Endothelial cell of umbilical vein (primary cell): Measurements from ENCODE around the gene TPTE2.

Experiments used
- EZH2 ChIP-seq: IDR thresholded peaks from 2 replicates; pipeline ENCODE4 v1.6.1; 2012; ENCODE audit warnings: borderline replicate concordance, low read depth, mild to moderate bottlenecking, moderate library complexity, low read length, inconsistent platforms; ENCODE audit not compliant: severe bottlenecking
- FOS ChIP-seq: IDR thresholded peaks from 2 replicates; pipeline ENCODE4 v1.6.1; 2011; ENCODE audit warnings: mild to moderate bottlenecking, low read length, moderate library complexity, borderline replicate concordance; ENCODE audit not compliant: insufficient read depth
- GATA2 ChIP-seq: IDR thresholded peaks from 2 replicates; pipeline ENCODE4 v1.7.0; 2011; ENCODE audit warnings: low read depth, mild to moderate bottlenecking, moderate library complexity, mixed read lengths, low read length; ENCODE audit not compliant: insufficient read length, insufficient read depth
- JUN ChIP-seq: IDR thresholded peaks from 2 replicates; pipeline ENCODE4 v1.6.1; 2011; ENCODE audit warnings: borderline replicate concordance, low read depth; ENCODE audit not compliant: insufficient read length, insufficient read depth
- POLR2A ChIP-seq: IDR thresholded peaks from 2 replicates; pipeline ENCODE4 v1.6.1; 2012; ENCODE audit warnings: low read depth, mild to moderate bottlenecking, control low read depth, low read length
- POLR2AphosphoS5 ChIP-seq: IDR thresholded peaks from 2 replicates; pipeline ENCODE4 v1.6.1; 2012; ENCODE audit warnings: low read depth, mild to moderate bottlenecking, control low read depth, low read length, moderate library complexity; ENCODE audit not compliant: insufficient read depth
- TF ChIP-seq, protein P1 (sequence below), 2 donors: IDR thresholded peaks; 1 replicate in 1 of 2; 2 replicates in 1 of 2; pipeline ENCODE4 v1.5.1; 2011; ENCODE audit warnings: low read length in 2 of 2, mild to moderate bottlenecking in 2 of 2, moderate library complexity in 2 of 2, control low read depth in 1 of 2, inconsistent platforms in 1 of 2, low read depth in 1 of 2; ENCODE audit not compliant: insufficient read depth in 1 of 2; ENCODE audit errors: extremely low read depth in 1 of 2
- TF ChIP-seq, protein P2 (sequence below): IDR thresholded peaks from 2 replicates; pipeline ENCODE4 v1.6.1; 2011; ENCODE audit not compliant: insufficient read depth, insufficient read length

DNA sequence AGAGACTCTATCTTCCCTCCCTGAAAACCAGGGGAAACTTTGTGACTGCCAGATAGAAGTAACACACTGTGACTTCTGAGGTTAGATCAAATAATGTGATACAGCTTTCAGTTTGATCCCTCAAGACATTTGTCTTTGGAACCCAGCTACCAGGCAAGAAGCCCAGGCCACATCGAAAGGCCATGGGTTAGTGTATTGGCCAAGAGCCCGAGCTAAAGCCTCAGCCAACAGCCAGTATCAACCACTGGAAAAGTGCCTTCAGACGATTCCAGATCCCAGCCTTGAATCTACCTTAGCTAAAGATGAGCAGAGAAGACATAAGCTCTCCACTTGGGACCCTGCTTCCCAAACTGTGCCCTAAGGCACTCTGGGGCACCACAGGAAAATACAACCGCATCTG is 10.9 kb upstream of the TPTE2 start:
- TF ChIP-seq, protein P1, sequence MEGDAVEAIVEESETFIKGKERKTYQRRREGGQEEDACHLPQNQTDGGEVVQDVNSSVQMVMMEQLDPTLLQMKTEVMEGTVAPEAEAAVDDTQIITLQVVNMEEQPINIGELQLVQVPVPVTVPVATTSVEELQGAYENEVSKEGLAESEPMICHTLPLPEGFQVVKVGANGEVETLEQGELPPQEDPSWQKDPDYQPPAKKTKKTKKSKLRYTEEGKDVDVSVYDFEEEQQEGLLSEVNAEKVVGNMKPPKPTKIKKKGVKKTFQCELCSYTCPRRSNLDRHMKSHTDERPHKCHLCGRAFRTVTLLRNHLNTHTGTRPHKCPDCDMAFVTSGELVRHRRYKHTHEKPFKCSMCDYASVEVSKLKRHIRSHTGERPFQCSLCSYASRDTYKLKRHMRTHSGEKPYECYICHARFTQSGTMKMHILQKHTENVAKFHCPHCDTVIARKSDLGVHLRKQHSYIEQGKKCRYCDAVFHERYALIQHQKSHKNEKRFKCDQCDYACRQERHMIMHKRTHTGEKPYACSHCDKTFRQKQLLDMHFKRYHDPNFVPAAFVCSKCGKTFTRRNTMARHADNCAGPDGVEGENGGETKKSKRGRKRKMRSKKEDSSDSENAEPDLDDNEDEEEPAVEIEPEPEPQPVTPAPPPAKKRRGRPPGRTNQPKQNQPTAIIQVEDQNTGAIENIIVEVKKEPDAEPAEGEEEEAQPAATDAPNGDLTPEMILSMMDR (IDR thresholded peaks at IDR 0.05; ENCODE audit: extremely low read depth in 1 of 2, insufficient read depth in 1 of 2, low read depth in 1 of 2, low read length in 2 of 2): no peak
- TF ChIP-seq POLR2A (no peak), POLR2AphosphoS5 (no peak), EZH2 (no peak), FOS (no peak), GATA2 (no peak), JUN (no peak)
- TF ChIP-seq, protein P2, sequence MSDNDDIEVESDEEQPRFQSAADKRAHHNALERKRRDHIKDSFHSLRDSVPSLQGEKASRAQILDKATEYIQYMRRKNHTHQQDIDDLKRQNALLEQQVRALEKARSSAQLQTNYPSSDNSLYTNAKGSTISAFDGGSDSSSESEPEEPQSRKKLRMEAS: no peak
